ENCODE measurements around the gene TMEM269. TPM values are rescaled to one million over a fixed set of nuclear protein-coding genes. Genes with fewer than 3 reads are reported as not detected.

TMEM269 gene
- total RNA-seq, 1 experiment from 2014 or later, result 1.7 TPM

DNA sequence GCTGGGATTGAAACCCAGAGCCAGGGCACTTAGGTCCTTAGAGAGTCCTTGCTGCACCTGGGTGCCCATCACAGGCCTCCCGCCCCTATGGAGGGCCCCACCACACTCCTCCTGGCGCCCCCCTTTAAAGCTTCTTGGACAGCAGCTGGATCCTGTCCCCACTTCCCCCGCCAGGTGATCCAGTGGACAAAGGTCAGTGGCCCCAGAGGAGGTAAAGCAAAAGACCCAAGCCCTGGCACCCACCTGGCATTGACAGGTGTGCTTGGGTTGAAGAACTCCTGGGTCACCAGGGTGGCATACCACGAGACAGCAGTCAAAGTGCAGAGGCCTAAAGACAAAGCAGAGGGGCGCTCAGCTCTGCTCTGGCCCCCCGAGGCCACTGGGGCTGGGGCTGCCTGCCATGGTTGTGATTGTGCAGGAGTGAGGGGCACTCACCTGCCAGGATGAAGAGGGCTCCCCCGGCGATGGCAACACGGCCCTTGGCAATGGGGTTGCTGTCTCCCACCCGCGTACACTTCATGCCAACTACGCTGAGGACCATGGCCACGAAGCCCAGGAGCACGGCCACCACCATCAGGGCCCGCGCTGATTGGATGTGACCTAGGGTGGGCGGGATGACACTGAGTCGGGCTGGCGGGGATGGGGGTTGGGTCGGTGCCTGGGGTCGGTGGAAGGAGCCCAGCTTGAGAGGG, 46.7 kb upstream of the TMEM269 start:
- no peaks in the 10 kb centered on the region for H3K9me3 ChIP-seq (ENCODE audit: low read depth, low read length, poor library complexity, severe bottlenecking)
- H3K27ac ChIP-seq (ENCODE audit: low read depth, low read length, poor library complexity, severe bottlenecking), result no peak overlapping the region
- no peak overlapping the region for H3K4me3 ChIP-seq (ENCODE audit: low read depth, low read length, poor library complexity, severe bottlenecking)
- ChIA-PET CTCF (interaction anchor here (0.6 kb wide), 1 partner anchor 41 kb away, joined by 5 read pairs; no protein-coding TSS in a partner anchor), POLR2A (ENCODE audit: low non-redundant PET) (no interaction called here)
- peaks cover 11% of the 10 kb centered on the region for H3K4me1 ChIP-seq (ENCODE audit: insufficient read depth, low read length, poor library complexity, severe bottlenecking)
- no TSS peak for BruUV-seq (replicated peaks)
- TF ChIP-seq, protein P1, sequence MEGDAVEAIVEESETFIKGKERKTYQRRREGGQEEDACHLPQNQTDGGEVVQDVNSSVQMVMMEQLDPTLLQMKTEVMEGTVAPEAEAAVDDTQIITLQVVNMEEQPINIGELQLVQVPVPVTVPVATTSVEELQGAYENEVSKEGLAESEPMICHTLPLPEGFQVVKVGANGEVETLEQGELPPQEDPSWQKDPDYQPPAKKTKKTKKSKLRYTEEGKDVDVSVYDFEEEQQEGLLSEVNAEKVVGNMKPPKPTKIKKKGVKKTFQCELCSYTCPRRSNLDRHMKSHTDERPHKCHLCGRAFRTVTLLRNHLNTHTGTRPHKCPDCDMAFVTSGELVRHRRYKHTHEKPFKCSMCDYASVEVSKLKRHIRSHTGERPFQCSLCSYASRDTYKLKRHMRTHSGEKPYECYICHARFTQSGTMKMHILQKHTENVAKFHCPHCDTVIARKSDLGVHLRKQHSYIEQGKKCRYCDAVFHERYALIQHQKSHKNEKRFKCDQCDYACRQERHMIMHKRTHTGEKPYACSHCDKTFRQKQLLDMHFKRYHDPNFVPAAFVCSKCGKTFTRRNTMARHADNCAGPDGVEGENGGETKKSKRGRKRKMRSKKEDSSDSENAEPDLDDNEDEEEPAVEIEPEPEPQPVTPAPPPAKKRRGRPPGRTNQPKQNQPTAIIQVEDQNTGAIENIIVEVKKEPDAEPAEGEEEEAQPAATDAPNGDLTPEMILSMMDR (conservative IDR thresholded peaks at IDR 0.05; ENCODE audit: low read depth, low read length), result no peak
- no peak for TF ChIP-seq EZH2 (IDR thresholded peaks at IDR 0.05; ENCODE audit: borderline replicate concordance, low read depth, low read length, poor library complexity, severe bottlenecking)
- H3K27me3 ChIP-seq (replicated peaks; ENCODE audit: insufficient read depth, low read depth, low read length, poor library complexity), result no peaks in the 10 kb centered on the region
- no peaks in the 10 kb centered on the region for H3K36me3 ChIP-seq (ENCODE audit: insufficient read depth, low read length, poor library complexity, severe bottlenecking)
- intact Hi-C loops (cut with micrococcal nuclease; ENCODE audit: unreplicated experiment), result no loop called here
- no peak for DNase-seq (ENCODE audit: low spot score)

DNA sequence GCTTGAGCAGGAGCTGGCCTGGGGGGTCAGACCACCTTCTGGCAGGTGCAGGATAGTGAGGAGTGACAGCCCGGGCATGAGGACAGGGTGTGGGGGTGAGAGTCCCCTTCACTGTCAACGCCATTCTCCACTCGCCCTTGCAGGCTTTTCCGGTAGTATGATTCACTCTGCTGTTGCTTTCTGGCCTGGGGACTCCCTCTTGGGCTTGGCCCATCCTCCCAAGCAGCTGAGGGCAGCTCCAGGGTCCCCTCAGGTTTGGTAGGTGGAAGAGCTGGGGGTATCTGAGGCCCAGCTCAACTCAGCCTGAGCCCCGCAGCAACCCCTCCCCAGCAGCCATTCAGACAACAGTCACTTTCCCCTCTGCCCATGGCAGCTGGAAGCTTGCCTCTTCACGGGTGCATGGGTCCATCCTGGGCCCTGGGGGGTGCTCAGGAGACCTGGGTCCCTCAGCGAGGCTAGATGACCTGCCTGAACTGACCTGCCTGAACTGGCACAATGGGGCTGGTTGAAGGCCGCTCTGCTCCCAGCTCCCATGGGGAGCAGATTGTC, 46.0 kb upstream of the TMEM269 start:
- Histone ChIP-seq H3K36me3 (ENCODE audit: insufficient read depth, low read length, poor library complexity, severe bottlenecking) (no peaks in the 10 kb centered on the region), H3K27me3 (replicated peaks; ENCODE audit: insufficient read depth, low read depth, low read length, poor library complexity) (no peaks in the 10 kb centered on the region), H3K4me1 (ENCODE audit: insufficient read depth, low read length, poor library complexity, severe bottlenecking) (peaks cover 11% of the 10 kb centered on the region), H3K27ac (ENCODE audit: low read depth, low read length, poor library complexity, severe bottlenecking) (no peak overlapping the region), H3K4me3 (ENCODE audit: low read depth, low read length, poor library complexity, severe bottlenecking) (no peak overlapping the region), H3K9me3 (ENCODE audit: low read depth, low read length, poor library complexity, severe bottlenecking) (no peaks in the 10 kb centered on the region)
- BruUV-seq (replicated peaks), result no TSS peak
- CTCF ChIA-PET, result no interaction called here
- no peak for DNase-seq (ENCODE audit: low spot score)
- POLR2A ChIA-PET (ENCODE audit: low non-redundant PET), result no interaction called here
- no peak for TF ChIP-seq EZH2 (IDR thresholded peaks at IDR 0.05; ENCODE audit: borderline replicate concordance, low read depth, low read length, poor library complexity, severe bottlenecking)
- TF ChIP-seq, protein P1 (conservative IDR thresholded peaks at IDR 0.05; ENCODE audit: low read depth, low read length), result no peak
- intact Hi-C loops (cut with micrococcal nuclease; ENCODE audit: unreplicated experiment), result no loop called here

DNA sequence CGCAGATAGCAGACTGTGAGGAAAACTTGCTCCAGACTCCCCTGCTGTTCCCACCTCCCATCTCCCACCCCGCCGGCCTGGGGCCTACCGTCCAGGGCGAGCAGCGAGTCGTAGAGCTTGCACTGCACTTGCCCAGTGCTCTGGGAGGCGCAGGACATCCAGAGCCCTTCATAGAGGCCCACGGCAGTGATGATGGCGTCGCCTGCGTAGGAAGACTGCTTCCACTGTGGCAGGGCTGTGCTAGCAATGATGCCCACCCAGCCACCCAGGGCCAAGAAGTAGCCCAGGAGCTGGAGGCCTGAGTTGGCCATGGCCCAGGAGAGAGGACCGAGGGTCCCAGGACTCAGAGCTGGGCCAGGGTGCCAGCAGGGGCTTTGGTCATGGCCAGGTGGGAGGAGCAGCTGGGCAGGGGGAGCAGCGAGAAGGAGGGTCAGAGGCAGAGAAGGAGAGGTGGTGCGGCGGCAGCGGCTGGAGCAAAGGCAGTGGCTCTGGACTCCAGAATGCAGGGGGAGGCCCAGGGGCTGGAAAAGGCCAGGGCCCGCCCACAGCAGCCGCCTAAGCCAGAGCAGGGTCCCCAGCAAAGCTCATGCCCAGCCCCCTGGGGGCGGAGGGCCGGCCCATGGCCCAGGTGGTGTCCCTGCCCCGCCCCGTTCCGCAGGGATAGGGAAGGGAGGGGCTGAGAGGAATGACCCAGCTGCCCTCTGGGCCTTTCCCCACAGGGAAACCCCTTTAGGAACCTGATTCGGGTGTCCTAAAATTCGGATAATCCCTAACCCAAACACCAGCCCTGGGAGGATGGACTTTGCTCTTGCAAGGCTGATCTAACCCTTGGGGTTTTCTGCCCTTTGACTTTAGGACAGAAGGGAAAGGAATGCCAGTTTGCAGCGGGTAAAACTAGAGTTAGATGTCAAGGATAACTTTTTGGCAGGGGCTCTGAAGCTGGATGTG, 44.8 kb upstream of the TMEM269 start, which contains the start of gene CLDN19:
CLDN19 (minus strand) TSS at position 484 of the 948 bp plus-strand sequence; CDS start at position 311, 173 bp downstream.
- DNase-seq (ENCODE audit: low spot score), result no peak
- no peaks in the 10 kb centered on the region for H3K36me3 ChIP-seq (ENCODE audit: insufficient read depth, low read length, poor library complexity, severe bottlenecking)
- peak within 1 kb of the TSS; percentile 42 for H3K27ac ChIP-seq (ENCODE audit: low read depth, low read length, poor library complexity, severe bottlenecking)
- intact Hi-C loops (cut with micrococcal nuclease; ENCODE audit: unreplicated experiment), result loop anchor here (10.0 kb wide), 1 partner anchor 395 kb away; no protein-coding TSS in a partner anchor
- CTCF ChIA-PET, result no interaction called here
- no peaks in the 10 kb centered on the region for H3K9me3 ChIP-seq (ENCODE audit: low read depth, low read length, poor library complexity, severe bottlenecking)
- H3K4me1 ChIP-seq (ENCODE audit: insufficient read depth, low read length, poor library complexity, severe bottlenecking), result peaks cover 11% of the 10 kb centered on the region
- no TSS peak for BruUV-seq (replicated peaks)
- no peaks in the 10 kb centered on the region for H3K27me3 ChIP-seq (replicated peaks; ENCODE audit: insufficient read depth, low read depth, low read length, poor library complexity)
- POLR2A ChIA-PET (ENCODE audit: low non-redundant PET), result no interaction called here
- H3K4me3 ChIP-seq (ENCODE audit: low read depth, low read length, poor library complexity, severe bottlenecking), result no peak within 1 kb of the TSS
- no peak for TF ChIP-seq EZH2 (IDR thresholded peaks at IDR 0.05; ENCODE audit: borderline replicate concordance, low read depth, low read length, poor library complexity, severe bottlenecking)

Measured in A673 (cell line).